Retinal pigment epithelial cell (primary cell): ENCODE data around the gene SYT17.

Source experiments
- DNase-seq: peaks from one replicate; pipeline ENCODE4 v3.0.0-alpha.2; 2010; ENCODE audit warnings: low read depth
- H3K4me3 ChIP-seq: 2 replicates; pipeline ENCODE4 v1.5.1; 2011; ENCODE audit warnings: mild to moderate bottlenecking, low read length, control low read depth, moderate library complexity
- CTCF ChIP-seq: conservative IDR thresholded peaks from 2 replicates; pipeline ENCODE4 v1.5.1; 2011; ENCODE audit warnings: low read depth, low read length, control low read depth, inconsistent platforms

Gene SYT17

GRCh38 chr16:19147627-19148026 lies 20.4 kb upstream of the SYT17 start:
- H3K4me3 ChIP-seq = no peak overlapping the region
- no peak for TF ChIP-seq CTCF
- DNase-seq = no peak

- no peak for DNase-seq
- TF ChIP-seq CTCF = no peak
- H3K4me3 ChIP-seq = no peak overlapping the region
Observed at GRCh38 chr16:19148189-19148588, 19.9 kb upstream of the SYT17 start.

- no peak for TF ChIP-seq CTCF
- H3K4me3 ChIP-seq = no peak overlapping the region
- no peak for DNase-seq
Observed at GRCh38 chr16:19151310-19151709, 16.7 kb upstream of the SYT17 start.

- no peak for TF ChIP-seq CTCF
- H3K4me3 ChIP-seq = no peak overlapping the region
- no peak for DNase-seq
Observed at GRCh38 chr16:19152042-19152441, 16.0 kb upstream of the SYT17 start.

GRCh38 chr16:19153876-19154275 lies 14.2 kb upstream of the SYT17 start:
- no peak for DNase-seq
- no peak overlapping the region for H3K4me3 ChIP-seq
- no peak for TF ChIP-seq CTCF

- no peak for TF ChIP-seq CTCF
- H3K4me3 ChIP-seq = no peak overlapping the region
Observed at GRCh38 chr16:19162085-19162484, 6.0 kb upstream of the SYT17 start.

GRCh38 chr16:19163215-19163614 lies 4.8 kb upstream of the SYT17 start:
- no peak for TF ChIP-seq CTCF
- no peak for DNase-seq
- H3K4me3 ChIP-seq = no peak overlapping the region

More at GRCh38 chr16:19162085-19162484, 6.0 kb upstream of the SYT17 start:
- DNase-seq = no peak
